Activated CD4-positive, alpha-beta T cell treated with anti-CD3 and anti-CD28 coated beads for 24 hours (primary cell): ENCODE data around the gene KRTAP4-7.
"Not testable (repeated sequence)": the region's sequence is repeated elsewhere in the genome, so short reads cannot be mapped to it uniquely, and the experiment has no call there.

Experiments used
- DNase-seq, 2 donors: peaks; one replicate each; pipeline ENCODE4 v3.0.0-alpha.2; 2020; ENCODE audit warnings: low read depth in 2 of 2

KRTAP4-7 gene

GRCh38 chr17:41065016-41065689 is 18.8 kb upstream of the KRTAP4-7 start:
- not testable (repeated sequence) for DNase-seq

GRCh38 chr17:41065829-41066624 is 17.9 kb upstream of the KRTAP4-7 start, which contains the start of gene KRTAP2-4:
KRTAP2-4 (minus strand) TSS chr17:41065879; CDS start chr17:41065845, 34 bp downstream.
- no peak for DNase-seq

GRCh38 chr17:41067281-41067680 is 16.7 kb upstream of the KRTAP4-7 start:
- DNase-seq: no peak

GRCh38 chr17:41069031-41069430 is 14.9 kb upstream of the KRTAP4-7 start:
- no peak for DNase-seq

- DNase-seq: no peak
Measured at GRCh38 chr17:41071606-41072360, 12.2 kb upstream of the KRTAP4-7 start.

- no peak for DNase-seq
Measured at GRCh38 chr17:41073676-41074075, 10.3 kb upstream of the KRTAP4-7 start.

GRCh38 chr17:41076788-41077187 is 7.2 kb upstream of the KRTAP4-7 start:
- no peak for DNase-seq

- DNase-seq: no peak
Measured at GRCh38 chr17:41082626-41083025, 1.3 kb upstream of the KRTAP4-7 start.

GRCh38 chr17:41083427-41083826 is 523 bp upstream of the KRTAP4-7 start:
- not testable (repeated sequence) for DNase-seq

- not testable (repeated sequence) for DNase-seq
Measured at GRCh38 chr17:41088760-41089352, 4.9 kb downstream of the KRTAP4-7 start.

GRCh38 chr17:41096055-41096454 is 12.1 kb downstream of the KRTAP4-7 start:
- no peak for DNase-seq

GRCh38 chr17:41098042-41098441 is 14.1 kb downstream of the KRTAP4-7 start, which contains the start of gene KRTAP4-8:
KRTAP4-8 (minus strand) TSS chr17:41098142; CDS start chr17:41098084, 58 bp downstream.
- DNase-seq: no peak

GRCh38 chr17:41098481-41098880 is 14.5 kb downstream of the KRTAP4-7 start:
- DNase-seq: no peak

- not testable (repeated sequence) for DNase-seq
Measured at GRCh38 chr17:41099682-41100480, 15.9 kb downstream of the KRTAP4-7 start.

GRCh38 chr17:41101586-41102259 is 17.8 kb downstream of the KRTAP4-7 start, which contains the start of gene KRTAP4-16:
KRTAP4-16 (minus strand) TSS chr17:41102209; CDS start chr17:41102209, 0 bp downstream.
- no peak for DNase-seq

- DNase-seq: no peak
Measured at GRCh38 chr17:41103896-41104295, 19.9 kb downstream of the KRTAP4-7 start.

GRCh38 chr17:41104386-41105038 is 20.6 kb downstream of the KRTAP4-7 start:
- DNase-seq: not testable (repeated sequence)

GRCh38 chr17:41105347-41105746 is 21.4 kb downstream of the KRTAP4-7 start, which contains the start of gene KRTAP4-9:
KRTAP4-9 (plus strand) TSS chr17:41105389; CDS start chr17:41105389, 0 bp downstream.
- DNase-seq: not testable (repeated sequence)

- no peak for DNase-seq
Measured at GRCh38 chr17:41107941-41108450, 24.0 kb downstream of the KRTAP4-7 start.
